KBM-7 (cell line): ENCODE results near the gene SCN7A.
"Not testable (repeated sequence)": the region's sequence is repeated elsewhere in the genome, so short reads cannot be mapped to it uniquely, and the experiment has no call there.

Experiments used
- DNase-seq: peaks from one replicate; pipeline ENCODE4 v3.0.0-alpha.2; 2015
- in situ Hi-C: fragments of 300-500 bp; cut with MboI; formaldehyde crosslinking; loops from 2 replicates; pipeline ENCODE4 v1.14.3; 2020; ENCODE audit warnings: low sequenced_read_pairs, low pct_unique_long_range_greater_than_20kb, mixed read lengths

SCN7A gene

DNA sequence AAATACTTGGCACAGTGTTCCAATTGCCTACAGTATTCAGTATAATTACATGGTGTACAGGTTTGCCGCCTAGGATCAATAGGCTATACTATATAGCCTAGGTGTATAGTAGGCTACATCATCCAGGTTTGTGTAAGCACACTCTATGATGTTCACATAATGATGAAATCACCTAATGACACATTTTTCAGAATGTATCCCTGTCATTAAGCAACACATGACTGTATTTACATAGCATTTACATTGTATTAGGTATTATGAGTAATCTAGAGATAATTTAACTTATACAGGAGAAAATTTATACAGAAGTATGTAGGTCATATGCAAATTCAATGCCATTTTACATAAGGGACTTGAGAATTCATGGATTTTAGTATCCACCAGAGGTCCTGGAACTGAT is 35.4 kb downstream of the SCN7A start:
- in situ Hi-C loops: no loop called here
- no peak for DNase-seq

DNA sequence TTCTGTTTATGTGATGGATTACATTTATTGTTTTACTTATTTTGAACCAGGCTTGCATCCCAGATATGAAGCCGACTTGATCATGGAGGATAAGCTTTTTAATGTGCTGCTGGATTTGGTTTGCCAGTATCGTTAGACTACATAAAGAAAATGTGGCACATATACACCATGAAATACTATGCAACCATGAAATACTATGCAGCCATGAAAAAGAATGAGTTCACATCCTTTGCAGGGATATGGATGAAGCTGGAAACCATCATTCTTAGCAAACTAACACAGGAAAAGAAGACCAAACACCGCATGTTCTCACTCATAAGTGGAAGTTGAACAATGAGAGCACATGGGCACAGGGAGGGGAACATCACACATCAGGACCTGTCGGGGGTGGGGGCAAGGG is 38.2 kb downstream of the SCN7A start:
- not testable (repeated sequence) for DNase-seq

DNA sequence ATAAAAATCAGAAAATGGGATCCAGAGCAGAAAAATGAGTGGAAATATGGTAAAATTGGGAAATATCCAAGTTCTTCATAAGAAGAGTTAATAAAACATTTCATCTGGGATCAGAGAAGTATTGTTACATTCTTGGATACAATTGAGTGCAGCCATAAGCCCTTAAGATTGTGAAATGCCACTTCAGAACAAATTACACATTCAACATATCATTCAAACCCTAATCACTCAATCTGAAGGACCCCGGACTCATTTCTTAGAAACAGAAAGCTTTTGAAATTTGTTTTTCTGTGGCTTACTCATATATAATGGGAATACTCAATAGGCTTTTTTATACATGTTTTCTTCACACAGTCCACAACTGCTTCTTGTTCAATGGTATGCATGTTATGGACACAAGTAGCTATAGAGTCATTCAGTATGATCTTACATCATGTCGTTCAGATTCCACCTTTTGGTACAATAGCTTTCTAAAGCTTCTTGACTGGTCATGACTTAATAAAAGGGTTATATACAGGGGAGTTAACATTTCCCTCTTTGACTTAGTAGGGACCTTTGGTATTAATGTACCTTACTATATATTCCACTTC is 39.9 kb downstream of the SCN7A start:
- in situ Hi-C loops: no loop called here
- no peak for DNase-seq

More for the DNA sequence above, 38.2 kb downstream of the SCN7A start:
- in situ Hi-C loops: not testable (repeated sequence)

DNA sequence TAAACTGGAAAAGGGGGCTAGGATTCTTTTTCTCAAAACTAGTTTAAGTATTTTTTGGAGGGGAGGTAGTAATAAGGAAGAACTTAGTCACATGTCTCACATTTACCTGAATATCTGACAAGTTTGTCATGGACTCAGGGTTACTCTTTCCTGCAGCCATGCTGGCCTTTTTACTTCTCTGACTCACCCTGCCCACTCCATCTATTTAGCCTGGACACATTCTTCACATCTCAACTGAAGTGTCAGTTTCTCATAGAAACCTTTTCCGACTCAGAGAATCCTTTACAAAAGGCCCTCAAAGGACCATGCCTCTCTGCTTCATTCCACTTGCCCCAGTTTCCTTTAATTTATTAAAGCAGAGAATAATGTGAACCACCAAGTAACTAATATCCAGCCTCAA is 42.6 kb downstream of the SCN7A start:
- in situ Hi-C loops: no loop called here
- DNase-seq: no peak

DNA sequence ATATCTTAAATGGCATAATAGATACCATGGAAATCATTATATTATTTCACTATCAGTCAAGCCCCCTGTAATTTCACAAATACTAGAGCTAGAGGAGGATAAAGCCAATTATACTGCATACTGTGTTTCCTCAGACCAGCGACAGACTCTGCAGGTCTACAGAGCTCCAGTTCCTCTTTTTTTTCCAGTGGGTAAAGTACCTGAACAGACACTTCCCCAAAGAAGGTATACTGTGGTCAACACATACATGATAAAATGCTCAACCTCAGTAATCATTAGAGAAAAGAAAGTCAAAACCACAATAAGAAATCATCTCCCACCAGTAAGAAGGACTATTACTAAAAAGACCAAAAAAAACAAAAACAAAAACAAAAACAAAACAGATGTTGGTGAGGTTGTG is 44.6 kb downstream of the SCN7A start:
- no peak for DNase-seq
- in situ Hi-C loops: no loop called here

DNA sequence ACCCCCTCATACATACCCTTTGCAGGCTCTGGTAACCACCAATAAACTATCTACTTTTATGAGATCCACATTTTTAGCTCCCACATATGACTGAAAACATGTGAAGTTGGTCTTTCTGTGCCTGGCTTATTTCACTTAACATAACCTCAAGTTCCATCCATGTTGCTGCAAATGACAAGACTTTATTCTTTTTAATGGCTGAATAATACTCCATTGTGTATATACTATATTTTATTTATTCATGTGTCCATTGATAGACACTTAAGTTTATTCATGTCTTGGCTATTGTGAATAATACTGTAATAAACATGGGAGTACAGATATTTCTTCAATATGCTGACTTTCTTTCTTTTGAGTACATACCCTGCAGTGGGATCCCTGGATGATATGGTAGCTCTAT is 45.9 kb downstream of the SCN7A start:
- in situ Hi-C loops: no loop called here
- DNase-seq: no peak

DNA sequence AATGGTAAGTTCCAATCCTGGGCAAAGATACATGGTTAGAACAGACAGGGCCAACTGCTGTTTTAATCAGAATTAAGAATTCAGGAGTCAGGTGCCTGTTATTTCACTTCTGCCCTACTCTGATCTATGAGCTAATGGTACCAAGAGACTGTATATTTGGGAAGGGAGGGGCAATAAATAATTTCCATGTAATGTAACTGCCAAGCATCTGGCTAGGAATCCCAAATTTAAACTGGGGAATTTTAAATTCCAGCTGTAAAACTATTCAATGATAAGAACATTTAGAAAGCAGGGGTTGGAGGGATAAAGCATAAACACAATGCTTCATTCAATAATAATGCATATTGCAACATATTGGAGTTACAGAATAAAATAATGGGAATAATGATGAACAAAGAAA is 49.7 kb downstream of the SCN7A start:
- DNase-seq: no peak
- in situ Hi-C loops: no loop called here

DNA sequence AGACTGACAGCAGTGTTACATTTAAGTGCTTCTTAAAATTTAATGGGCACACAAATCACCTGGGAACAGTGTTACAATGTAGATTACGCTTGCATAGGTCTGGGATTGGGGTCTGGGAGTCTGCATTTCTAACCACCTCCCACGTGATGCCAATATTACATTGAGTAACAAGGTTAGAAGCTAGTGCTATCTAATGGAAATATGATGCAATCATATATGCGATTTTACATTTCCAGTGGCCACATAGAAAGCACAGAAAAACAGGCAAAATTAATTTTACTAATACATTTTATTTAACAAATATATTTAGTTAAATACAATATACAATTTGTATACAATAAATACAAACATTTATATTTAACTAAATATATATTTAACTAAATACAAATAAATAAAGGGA is 53.7 kb downstream of the SCN7A start:
- in situ Hi-C loops: no loop called here
- DNase-seq: no peak

DNA sequence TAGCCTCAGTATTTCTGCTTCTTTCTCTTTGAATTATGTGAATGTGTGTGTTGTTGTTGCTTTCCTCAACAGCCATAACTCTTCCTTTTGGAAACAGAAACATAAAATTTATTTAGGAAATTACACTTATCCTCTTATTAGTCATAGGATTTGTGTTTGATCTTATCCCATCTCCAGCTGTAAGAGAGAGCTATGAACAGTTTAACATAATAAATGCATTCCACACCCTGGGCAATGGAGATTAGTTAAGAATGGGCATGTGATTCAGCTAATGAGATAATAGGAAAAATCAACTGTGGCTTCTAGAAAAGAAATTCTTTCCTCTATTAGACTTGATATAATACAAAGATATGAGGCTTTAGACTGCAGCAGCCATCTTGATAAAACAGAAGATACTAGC is 55.0 kb downstream of the SCN7A start:
- in situ Hi-C loops: no loop called here
- DNase-seq: no peak

DNA sequence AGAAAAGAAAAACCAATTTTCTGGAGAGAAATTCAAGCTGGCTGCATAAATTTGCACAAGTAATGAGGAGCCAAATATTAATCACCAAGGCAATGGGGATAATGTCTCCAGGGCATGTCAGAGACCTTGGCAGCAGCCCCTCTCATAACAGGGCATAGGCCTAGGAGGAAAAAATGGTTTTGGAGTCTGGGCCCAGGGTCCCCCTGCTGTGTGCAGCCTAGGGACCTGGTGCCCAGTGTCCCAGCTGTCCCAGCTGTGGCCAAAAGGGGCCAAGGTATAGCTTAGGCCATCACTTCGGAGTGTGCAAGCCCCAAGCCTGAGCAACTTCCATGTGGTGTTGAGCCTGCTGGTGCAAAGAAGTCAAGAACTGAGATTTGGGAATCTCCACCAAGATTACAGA is 57.1 kb downstream of the SCN7A start:
- in situ Hi-C loops: no loop called here
- no peak for DNase-seq

DNA sequence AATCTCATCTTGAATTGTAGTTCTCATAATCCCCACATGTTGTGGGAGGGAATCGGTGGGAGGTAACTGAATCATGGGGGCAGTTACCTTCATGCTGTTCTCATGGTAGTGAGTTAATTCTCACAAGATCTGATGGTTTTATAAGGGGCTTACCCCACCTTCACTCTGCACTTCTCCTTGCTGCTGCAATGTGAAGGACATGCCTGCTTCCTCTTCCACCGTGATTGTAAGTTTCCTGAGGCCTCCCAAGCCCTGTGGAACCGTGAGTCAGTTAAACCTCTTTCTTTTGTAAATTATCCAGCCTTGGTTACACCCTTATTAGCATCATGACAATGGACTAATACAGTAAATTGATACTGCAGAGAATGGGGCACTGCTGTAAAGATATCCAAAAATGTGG is 57.9 kb downstream of the SCN7A start:
- in situ Hi-C loops: no loop called here
- no peak for DNase-seq

DNA sequence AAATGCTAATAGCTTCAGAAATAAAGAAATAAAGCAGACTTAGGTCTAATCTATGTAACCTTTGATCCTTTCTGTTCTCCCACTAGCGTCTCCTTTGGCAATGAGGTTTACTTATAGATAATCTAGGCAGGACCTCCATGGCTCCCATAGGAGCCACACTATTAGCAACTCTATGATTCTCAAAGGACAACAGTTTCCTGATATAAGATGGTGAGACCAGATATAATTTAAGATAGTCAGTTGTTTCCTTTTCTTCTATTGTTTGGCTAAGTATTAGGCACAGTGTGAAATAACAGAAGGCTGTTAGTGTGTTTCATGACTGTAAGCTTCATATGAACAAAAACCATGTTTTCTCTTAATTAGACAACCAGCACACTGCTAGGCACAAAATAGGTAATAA is 59.6 kb downstream of the SCN7A start:
- DNase-seq: no peak
- in situ Hi-C loops: no loop called here

DNA sequence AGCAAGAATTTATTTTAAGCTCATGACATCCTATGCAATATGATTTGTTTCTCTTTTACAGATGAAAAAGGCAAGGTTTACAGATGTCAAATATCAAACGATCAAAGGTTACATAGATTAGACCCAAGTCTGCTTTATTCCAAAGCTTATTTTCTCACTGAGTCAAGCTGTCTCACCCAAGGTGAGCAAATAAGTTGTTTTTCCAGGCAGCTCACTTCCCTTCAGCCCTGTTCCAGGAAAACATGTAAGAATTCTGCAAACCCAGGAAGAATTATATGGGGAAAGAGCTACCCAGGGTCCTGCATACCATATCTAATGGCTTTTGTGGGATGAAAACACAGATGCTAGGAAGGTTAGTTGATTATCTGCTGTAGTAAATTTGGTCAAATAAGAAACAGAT is 60.6 kb downstream of the SCN7A start:
- no peak for DNase-seq
- in situ Hi-C loops: no loop called here

DNA sequence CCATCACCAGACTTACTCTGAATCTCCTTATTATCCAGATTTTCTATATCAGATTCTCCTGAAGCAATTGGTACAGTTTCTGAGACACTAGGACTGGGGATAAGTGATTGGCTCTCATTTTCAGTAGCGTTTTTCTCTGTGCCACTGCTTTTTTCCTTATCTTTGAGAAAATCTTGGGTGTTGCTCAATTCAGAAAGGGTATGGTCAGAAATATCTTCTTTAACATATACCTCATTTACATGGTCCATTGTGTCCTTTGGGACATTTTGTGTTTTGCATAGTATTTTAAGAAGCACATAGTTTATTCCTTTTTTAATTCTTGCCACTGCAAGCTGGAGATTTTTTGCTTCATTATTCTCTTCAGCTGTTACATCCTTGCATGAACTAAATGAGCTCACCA is 61.7 kb downstream of the SCN7A start:
- in situ Hi-C loops: no loop called here
- DNase-seq: no peak

DNA sequence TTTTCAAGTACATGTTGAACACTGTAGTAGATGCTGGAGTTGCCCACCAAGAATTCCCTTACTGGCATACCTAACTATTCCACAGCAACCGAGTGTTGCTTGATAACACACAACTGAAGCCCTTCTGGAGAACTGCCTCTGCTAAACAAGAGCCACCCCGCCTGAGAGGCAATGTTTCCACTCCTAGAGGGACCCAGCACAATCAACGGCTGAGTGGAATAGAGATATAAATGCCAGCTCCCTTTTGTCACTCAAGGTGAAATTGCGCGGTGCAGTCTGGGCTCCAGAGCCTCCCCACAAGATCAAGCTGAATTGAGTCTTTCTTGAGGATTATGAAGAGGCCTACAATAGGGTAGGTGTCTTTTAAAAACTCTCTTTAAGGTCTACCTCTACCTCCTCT is 69.2 kb downstream of the SCN7A start:
- no peak for DNase-seq
- in situ Hi-C loops: no loop called here

DNA sequence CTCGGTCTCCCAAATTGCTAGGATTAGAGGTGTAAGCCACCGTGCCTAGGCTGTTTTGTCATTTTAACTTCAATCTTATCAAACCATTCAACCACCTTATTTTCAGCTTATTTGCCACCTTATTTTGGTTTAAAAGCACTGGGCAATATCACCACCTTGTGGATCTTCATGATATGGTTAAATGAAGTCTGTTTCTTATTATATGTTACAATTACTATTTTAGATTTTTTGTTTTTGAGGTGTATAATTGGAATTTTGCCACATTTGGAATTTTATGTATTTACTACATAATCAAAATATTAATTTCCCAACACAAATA is 74.5 kb downstream of the SCN7A start:
- in situ Hi-C loops: no loop called here
- DNase-seq: peak; percentile 32

DNA sequence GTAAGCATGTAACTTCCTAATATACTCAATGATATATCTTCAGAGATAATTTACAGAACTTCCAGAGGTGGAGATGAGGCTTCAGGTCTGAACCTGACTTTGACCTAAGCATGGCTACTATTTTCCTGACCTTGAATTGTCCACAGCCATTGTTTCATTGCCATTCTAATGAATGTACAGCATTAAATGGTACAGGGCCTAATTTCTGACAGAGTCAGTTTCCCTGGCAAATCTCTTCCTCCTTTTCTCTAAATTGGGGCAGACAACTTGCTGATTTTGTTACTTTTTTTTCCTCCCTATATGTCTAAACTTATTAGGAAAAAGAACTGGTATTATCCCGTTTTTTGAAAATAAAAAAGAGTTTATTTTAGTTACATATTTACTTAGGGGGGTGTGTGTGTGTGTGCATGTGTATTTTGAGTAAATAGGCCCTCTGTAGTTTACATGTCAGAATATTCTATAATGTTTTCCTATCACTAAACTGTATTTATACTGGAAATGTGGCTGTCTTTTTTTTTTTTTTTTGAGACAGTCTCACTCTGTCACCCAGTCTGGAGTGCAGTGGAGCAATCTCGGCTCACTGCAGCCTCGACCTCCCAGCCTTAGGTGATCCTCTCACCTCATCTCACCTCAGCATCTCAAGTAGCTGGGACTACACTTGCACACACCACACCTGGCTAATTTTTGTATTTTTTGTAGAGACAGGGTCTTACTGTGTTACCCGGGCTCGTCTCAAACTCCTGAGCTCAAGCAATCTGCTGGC is 75.0 kb downstream of the SCN7A start:
- in situ Hi-C loops: no loop called here
- no peak for DNase-seq

DNA sequence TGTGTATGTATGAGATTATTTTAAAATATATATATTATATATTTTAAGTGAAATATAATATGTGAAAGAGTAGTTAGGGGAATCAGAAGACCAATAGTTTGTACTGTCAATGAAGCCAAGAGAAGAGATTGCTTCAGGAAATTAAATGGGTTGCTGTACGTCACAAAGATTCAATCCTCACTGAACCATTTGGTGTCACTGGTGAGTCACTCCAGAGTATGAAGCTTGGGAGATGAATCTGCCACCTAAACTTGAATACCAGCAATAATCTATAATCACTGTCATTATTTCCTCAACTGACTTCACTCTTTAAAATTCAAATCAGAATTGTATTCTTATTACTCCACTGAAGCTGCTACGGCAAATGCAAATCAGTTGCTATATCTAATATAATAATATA is 76.4 kb downstream of the SCN7A start:
- DNase-seq: peak; percentile 21
- in situ Hi-C loops: no loop called here

DNA sequence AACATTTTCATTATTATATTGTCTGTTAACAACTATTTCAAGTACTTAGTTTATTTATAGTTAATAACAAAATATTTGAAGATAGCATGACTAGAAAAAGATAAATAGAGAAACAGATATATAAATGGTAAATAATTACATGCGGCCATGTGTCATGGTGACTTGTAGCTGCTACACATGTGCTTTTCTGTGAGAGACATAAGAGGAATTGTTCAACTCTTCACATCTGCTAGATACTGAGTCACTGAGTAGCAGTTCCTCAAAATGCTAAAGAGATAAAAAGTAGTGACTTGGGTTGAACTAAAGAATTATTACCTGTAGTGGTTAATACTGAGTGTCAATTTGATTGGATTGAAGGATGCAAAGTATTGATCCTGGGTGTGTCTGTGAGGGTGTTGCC is 80.8 kb downstream of the SCN7A start:
- no peak for DNase-seq
- in situ Hi-C loops: no loop called here

DNA sequence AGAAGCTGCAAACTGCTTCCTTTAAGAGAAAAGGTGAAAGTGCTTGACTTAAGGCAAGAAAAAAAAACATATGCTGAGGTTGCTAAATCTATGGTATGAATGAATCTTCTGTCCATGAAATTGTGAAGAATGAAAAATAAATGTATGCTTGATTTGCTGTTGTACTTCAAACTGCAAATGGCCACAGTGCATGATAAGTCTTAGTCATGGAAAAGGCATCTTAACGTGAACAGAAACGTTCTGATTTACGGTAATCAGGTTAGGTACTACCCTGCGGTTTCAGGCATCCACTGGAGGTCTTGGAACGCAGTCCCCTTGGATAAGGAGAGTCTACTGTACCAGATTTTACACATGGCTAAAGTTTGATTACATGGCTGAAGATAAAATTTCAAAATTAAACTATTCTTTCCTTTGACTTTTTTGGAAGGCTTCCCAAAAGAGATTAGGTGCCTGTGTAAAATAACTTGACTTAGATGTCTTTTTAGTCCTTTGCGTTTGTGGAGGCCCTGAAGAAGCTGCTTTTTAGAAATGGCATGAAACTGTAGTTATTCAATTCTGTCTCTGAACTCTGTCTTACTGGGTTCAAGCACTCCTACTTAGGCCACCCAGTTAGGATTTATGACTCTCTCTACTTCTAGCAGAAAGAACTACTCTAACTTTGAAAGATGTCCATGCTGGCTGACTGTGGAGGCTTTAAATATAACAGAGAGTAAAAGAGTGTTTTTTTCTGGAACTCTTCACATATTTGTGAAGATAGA is 82.4 kb downstream of the SCN7A start:
- in situ Hi-C loops: no loop called here
- DNase-seq: no peak
